ENCODE measurements around the gene EIF3A. TPM values are rescaled to one million over a fixed set of nuclear protein-coding genes. Genes with fewer than 3 reads are reported as not detected.
A peak's percentile ranks its signal among the peaks of the same experiment; 100 is the strongest.

The EIF3A gene
- total RNA-seq, 4 donors from 2014 or later = 118 to 147 (median 128) TPM

DNA sequence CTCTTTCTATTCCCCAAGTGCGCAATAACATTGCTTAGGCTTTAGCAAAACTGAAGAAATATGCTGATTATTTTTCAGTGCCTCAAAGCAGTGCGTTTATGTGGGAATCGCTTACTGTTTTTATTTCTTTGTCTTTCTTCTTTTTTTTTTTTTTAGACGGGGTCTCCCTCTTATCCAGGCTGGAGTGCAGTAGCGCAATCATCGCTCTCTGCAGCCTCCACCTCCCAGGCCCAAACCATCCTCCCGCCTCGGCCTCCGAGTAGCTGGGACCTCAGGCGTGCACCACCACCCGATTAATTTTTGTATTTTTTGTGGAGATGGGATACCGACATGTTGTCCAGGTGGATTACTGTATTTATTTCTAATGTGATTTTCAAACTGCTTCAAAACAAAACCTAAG is 24.5 kb upstream of the EIF3A start:
- H3K4me1 ChIP-seq = peaks cover 10 to 21% (median 19%) of the 10 kb centered on the region in 4 donors
- DNase-seq (ENCODE audit: extremely low spot score) = no peak
- H3K27ac ChIP-seq (replicated peaks in 1 of 4) = no peak overlapping the region
- H3K27me3 ChIP-seq = no peaks in the 10 kb centered on the region
- intact Hi-C loops (cut with DNase I) = no loop called here
- peaks cover 0 to 30% (median 22%) of the 10 kb centered on the region in 4 donors for H3K36me3 ChIP-seq
- H3K4me3 ChIP-seq = peak overlapping the region; percentile 92 to 96 (median 95)
- H3K9me3 ChIP-seq = no peaks in the 10 kb centered on the region
- WGBS = 89% methylated on average over 12 of the region's 12 CpGs
- TF ChIP-seq POLR2AphosphoS5 (IDR thresholded peaks at IDR 0.05) (no peak), EP300 (IDR thresholded peaks at IDR 0.05) (no peak), POLR2A (IDR thresholded peaks at IDR 0.05; ENCODE audit: low read depth) (no peak)
- TF ChIP-seq, protein P1, sequence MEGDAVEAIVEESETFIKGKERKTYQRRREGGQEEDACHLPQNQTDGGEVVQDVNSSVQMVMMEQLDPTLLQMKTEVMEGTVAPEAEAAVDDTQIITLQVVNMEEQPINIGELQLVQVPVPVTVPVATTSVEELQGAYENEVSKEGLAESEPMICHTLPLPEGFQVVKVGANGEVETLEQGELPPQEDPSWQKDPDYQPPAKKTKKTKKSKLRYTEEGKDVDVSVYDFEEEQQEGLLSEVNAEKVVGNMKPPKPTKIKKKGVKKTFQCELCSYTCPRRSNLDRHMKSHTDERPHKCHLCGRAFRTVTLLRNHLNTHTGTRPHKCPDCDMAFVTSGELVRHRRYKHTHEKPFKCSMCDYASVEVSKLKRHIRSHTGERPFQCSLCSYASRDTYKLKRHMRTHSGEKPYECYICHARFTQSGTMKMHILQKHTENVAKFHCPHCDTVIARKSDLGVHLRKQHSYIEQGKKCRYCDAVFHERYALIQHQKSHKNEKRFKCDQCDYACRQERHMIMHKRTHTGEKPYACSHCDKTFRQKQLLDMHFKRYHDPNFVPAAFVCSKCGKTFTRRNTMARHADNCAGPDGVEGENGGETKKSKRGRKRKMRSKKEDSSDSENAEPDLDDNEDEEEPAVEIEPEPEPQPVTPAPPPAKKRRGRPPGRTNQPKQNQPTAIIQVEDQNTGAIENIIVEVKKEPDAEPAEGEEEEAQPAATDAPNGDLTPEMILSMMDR (IDR thresholded peaks at IDR 0.05) = no peak

DNA sequence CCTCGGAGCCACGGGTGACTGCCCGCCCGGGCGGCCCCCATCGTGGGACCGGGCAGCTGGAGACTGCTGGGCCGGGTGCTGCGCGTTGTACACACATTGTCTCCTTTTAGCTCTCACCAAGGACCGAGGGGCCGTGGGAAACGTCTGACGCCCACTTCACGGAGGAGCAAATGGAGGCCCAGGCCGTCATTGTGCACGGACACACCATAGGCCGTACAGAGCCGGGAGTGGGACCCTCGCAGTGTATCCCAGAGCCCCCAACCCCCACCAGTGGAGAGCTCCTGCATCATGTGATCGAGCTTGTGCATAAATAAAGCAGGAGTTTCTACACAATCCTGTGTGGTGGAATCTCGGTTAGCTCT is 24.0 kb upstream of the EIF3A start:
- intact Hi-C loops (cut with DNase I) = no loop called here
- H3K27ac ChIP-seq (replicated peaks in 1 of 4) = peak overlapping the region; percentile 82 to 88 (median 86)
- peak overlapping the region; percentile 92 to 96 (median 95) for H3K4me3 ChIP-seq
- TF ChIP-seq EP300 (IDR thresholded peaks at IDR 0.05) = no peak
- TF ChIP-seq, protein P1 (IDR thresholded peaks at IDR 0.05) = no peak
- TF ChIP-seq POLR2AphosphoS5 (IDR thresholded peaks at IDR 0.05) = no peak
- no peak for TF ChIP-seq POLR2A (IDR thresholded peaks at IDR 0.05; ENCODE audit: low read depth)
- H3K27me3 ChIP-seq = no peaks in the 10 kb centered on the region
- H3K9me3 ChIP-seq = no peaks in the 10 kb centered on the region
- H3K36me3 ChIP-seq = peaks cover 0 to 25% (median 18%) of the 10 kb centered on the region in 4 donors
- H3K4me1 ChIP-seq = peaks cover 10 to 21% (median 19%) of the 10 kb centered on the region in 4 donors
- 3% methylated on average over 21 of the region's 22 CpGs for WGBS
- DNase-seq (ENCODE audit: extremely low spot score) = no peak

DNA sequence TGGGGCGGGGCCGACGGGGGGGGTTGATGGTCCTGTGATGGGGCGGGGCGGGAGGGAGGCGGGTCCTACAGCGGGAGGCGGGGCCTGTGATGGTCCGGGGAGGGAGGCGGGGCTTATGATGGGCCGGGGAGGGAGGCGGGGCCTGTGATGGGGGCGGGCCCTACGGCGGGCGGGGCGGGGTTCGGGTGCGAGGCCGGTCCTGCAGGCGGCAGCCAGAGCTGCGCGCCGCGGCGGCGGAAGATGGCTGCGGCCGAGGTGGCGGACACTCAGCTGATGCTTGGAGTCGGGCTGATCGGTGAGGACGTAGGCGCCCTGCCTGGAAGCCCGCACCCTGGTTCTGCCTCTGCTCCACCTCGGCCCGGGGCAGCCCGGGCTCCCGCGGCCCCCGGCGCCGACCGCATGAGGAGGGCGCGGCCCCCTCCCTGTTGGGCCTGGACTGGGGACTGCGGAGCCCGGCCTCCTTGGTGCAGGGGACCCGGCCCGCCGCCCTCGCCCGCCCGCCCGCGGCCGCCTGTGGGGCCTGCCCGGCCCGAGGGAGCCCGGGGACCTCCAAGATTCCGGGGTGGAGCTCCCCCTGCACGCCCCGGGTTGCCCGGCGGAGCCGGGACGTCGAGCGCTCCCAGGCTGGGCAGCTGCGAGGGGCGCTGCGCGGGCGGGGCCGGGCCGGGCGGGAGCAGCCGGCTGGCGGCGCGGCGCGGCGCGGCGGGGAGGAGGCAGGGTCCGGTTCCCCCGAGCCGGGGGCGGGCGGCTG is 23.5 kb upstream of the EIF3A start, which contains the start of gene DENND10:
Gene DENND10, plus strand, starts transcription at position 211 of the 751 bp plus-strand sequence. Its CDS starts 30 bp downstream, at position 241.
- no peaks in the 10 kb centered on the region for H3K9me3 ChIP-seq
- intact Hi-C loops (cut with DNase I) = no loop called here
- peaks cover 10 to 21% (median 19%) of the 10 kb centered on the region in 4 donors for H3K4me1 ChIP-seq
- DNase-seq (ENCODE audit: extremely low spot score) = peak; percentile 96
- WGBS = 1% methylated on average over 16 of the region's 91 CpGs
- H3K36me3 ChIP-seq = peaks cover 0 to 21% (median 13%) of the 10 kb centered on the region in 4 donors
- TF ChIP-seq EP300 (IDR thresholded peaks at IDR 0.05) (no peak), POLR2AphosphoS5 (IDR thresholded peaks at IDR 0.05) (peak; percentile 88 to 92)
- H3K27ac ChIP-seq (replicated peaks in 1 of 4) = peak within 1 kb of the TSS; percentile 82 to 88 (median 86)
- H3K27me3 ChIP-seq = no peaks in the 10 kb centered on the region
- peak within 1 kb of the TSS; percentile 92 to 96 (median 95) for H3K4me3 ChIP-seq

DNA sequence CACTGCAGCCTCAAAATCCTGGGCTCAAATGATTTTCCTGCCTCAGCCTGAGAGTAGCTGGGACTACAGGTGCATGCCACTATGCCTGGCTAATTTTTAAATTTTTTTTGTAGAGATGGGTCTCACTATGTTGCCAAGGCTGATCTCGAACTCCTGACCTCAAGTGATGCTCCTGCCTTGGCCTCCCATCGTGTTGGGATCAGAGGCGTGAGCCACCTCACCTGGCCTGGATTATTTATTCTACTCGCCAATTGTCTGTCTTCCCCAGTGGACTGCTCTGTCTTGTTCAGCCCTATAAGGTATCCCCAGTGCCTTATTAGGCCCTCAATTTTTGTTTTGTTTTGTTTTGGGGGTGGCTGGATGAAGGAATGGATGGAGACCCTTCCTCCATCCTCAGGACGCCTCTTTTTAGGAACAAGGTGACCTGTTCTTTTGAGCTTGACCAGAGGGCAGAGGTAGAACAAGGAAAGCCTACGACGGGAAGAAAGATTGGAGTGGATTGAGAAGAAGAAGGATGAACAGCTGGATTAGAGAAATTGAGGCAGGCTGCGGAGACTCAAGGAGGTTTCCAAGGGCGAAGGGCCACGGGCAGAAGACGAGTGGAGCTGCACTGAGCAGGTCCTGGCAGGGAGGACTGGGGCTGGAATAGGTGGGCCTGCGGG is 22.8 kb upstream of the EIF3A start:
- Histone ChIP-seq H3K27me3 (no peaks in the 10 kb centered on the region), H3K36me3 (peaks cover 0 to 14% (median 6%) of the 10 kb centered on the region in 4 donors), H3K4me1 (peaks cover 10 to 21% (median 19%) of the 10 kb centered on the region in 4 donors), H3K4me3 (peak overlapping the region; percentile 92 to 96 (median 95)), H3K27ac (replicated peaks in 1 of 4) (peak overlapping the region; percentile 77 to 88 (median 84)), H3K9me3 (no peaks in the 10 kb centered on the region)
- intact Hi-C loops (cut with DNase I) = no loop called here
- DNase-seq (ENCODE audit: extremely low spot score) = no peak
- WGBS = 60% methylated on average over 11 of the region's 12 CpGs
- TF ChIP-seq POLR2A (IDR thresholded peaks at IDR 0.05; ENCODE audit: low read depth) (no peak), POLR2AphosphoS5 (IDR thresholded peaks at IDR 0.05) (no peak), EP300 (IDR thresholded peaks at IDR 0.05) (no peak)
- TF ChIP-seq, protein P1 (IDR thresholded peaks at IDR 0.05) = no peak

Data from esophagus muscularis mucosa (tissue), 4 donors.